Endothelial cell (in vitro differentiated cells): Measurements from ENCODE around the gene GRM1. TPM values are rescaled to one million over a fixed set of nuclear protein-coding genes. Genes with fewer than 3 reads are reported as not detected.

Experiments used
- DNase-seq: peaks from one replicate; pipeline ENCODE4 v3.0.0; 2021; ENCODE audit warnings: low spot score
- H3K27ac Mint-ChIP-seq: one replicate; pipeline ENCODE4 v1.8.0; 2021; ENCODE audit warnings: mixed read lengths, inconsistent platforms; ENCODE audit not compliant: unreplicated experiment
- H3K27me3 Mint-ChIP-seq: one replicate; pipeline ENCODE4 v1.8.0; 2021; ENCODE audit warnings: mild to moderate bottlenecking, moderate library complexity, mixed read lengths, inconsistent platforms; ENCODE audit not compliant: unreplicated experiment
- H3K36me3 Mint-ChIP-seq: one replicate; pipeline ENCODE4 v1.8.0; 2021; ENCODE audit warnings: mild to moderate bottlenecking, low read depth, mixed read lengths, inconsistent platforms; ENCODE audit not compliant: unreplicated experiment
- H3K4me1 Mint-ChIP-seq: one replicate; pipeline ENCODE4 v1.8.0; 2021; ENCODE audit warnings: mild to moderate bottlenecking, mixed read lengths, inconsistent platforms; ENCODE audit not compliant: unreplicated experiment
- H3K4me3 Mint-ChIP-seq: one replicate; pipeline ENCODE4 v1.8.0; 2021; ENCODE audit warnings: mild to moderate bottlenecking, mixed read lengths, inconsistent platforms; ENCODE audit not compliant: unreplicated experiment
- H3K9me3 Mint-ChIP-seq: one replicate; pipeline ENCODE4 v1.8.0; 2021; ENCODE audit warnings: mixed read lengths, inconsistent platforms; ENCODE audit not compliant: unreplicated experiment
- CTCF ChIP-seq: fragments of 200-600 bp; sonication (generic); IDR thresholded peaks from one replicate; pipeline ENCODE4 v1.5.0; 2021; ENCODE audit warnings: antibody characterized with exemption; ENCODE audit not compliant: unreplicated experiment
- total RNA-seq: library from RNA; stranded (reverse); fragmentation: NEBNext Ultra II Directional; extraction: Animal tissue kit (Norgen Biotek cat#: 25700); gene quantifications from one replicate; pipeline ENCODE4 v1.2.1, GENCODE V29; 2021; ENCODE audit not compliant: unreplicated experiment

The GRM1 gene
- total RNA-seq, 1 donor from 2014 or later = 0.23 TPM

- Mint-ChIP-seq H3K4me1 (no peaks in the 10 kb centered on the region), H3K27ac (no peak overlapping the region), H3K4me3 (no peak overlapping the region), H3K9me3 (no peaks in the 10 kb centered on the region), H3K27me3 (no peaks in the 10 kb centered on the region), H3K36me3 (no peaks in the 10 kb centered on the region)
- no peak for DNase-seq
- no peak for TF ChIP-seq CTCF
Measured at GRCh38 chr6:146210406-146211083, 181.7 kb downstream of the GRM1 start.

GRCh38 chr6:146211646-146212045 lies 182.8 kb downstream of the GRM1 start:
- no peaks in the 10 kb centered on the region for H3K27me3 Mint-ChIP-seq
- no peak overlapping the region for H3K4me3 Mint-ChIP-seq
- H3K36me3 Mint-ChIP-seq = no peaks in the 10 kb centered on the region
- H3K27ac Mint-ChIP-seq = no peak overlapping the region
- DNase-seq = no peak
- TF ChIP-seq CTCF = no peak
- H3K4me1 Mint-ChIP-seq = no peaks in the 10 kb centered on the region
- no peaks in the 10 kb centered on the region for H3K9me3 Mint-ChIP-seq

- H3K27me3 Mint-ChIP-seq = no peaks in the 10 kb centered on the region
- no peaks in the 10 kb centered on the region for H3K4me1 Mint-ChIP-seq
- no peak for TF ChIP-seq CTCF
- no peaks in the 10 kb centered on the region for H3K9me3 Mint-ChIP-seq
- H3K27ac Mint-ChIP-seq = no peak overlapping the region
- H3K4me3 Mint-ChIP-seq = no peak overlapping the region
- no peak for DNase-seq
- no peaks in the 10 kb centered on the region for H3K36me3 Mint-ChIP-seq
Measured at GRCh38 chr6:146212781-146213180, 183.9 kb downstream of the GRM1 start.

DNA sequence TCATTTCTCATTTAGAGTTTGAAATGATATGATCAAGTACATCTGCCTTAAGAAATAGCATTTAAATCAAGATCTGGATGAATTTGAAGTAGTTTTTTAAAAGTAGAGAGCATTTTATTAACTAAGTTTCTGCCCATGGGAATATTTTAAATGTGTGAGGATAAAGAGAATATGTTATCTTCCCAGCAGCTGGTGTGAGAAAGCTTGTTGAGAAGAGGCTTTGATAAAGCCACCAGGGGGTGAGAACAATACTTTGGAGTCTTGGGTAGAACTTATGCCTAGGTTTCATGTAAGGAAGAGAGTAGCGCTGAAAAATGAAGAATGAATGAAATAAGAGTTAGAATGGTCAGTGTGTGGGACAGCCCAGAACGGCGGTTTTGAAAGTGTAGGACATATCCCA lies 190.2 kb downstream of the GRM1 start:
- Mint-ChIP-seq H3K27ac (no peak overlapping the region), H3K27me3 (no peaks in the 10 kb centered on the region), H3K4me3 (no peak overlapping the region), H3K4me1 (no peaks in the 10 kb centered on the region), H3K36me3 (no peaks in the 10 kb centered on the region), H3K9me3 (no peaks in the 10 kb centered on the region)
- no peak for TF ChIP-seq CTCF
- DNase-seq = no peak

DNA sequence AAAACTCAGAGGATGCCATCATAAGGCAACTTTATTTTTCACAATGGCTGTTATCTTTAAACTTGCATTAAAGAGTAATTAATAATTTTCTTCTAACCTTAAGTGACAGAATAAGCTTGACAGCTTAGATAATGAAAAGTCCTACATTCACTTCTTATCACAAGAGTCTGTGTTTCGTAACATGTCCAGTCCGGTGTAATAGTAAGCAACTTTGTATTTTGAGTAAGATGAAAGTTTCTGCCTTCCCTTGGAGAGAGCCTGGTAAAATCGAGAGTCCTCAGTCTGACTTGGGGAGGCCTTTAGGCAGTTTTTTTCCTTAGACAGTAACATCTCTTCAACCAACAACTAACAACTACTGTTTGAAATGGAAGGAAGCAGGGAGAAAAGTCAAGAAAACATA lies 195.6 kb downstream of the GRM1 start:
- Mint-ChIP-seq H3K27me3 (no peaks in the 10 kb centered on the region), H3K9me3 (no peaks in the 10 kb centered on the region), H3K27ac (no peak overlapping the region), H3K4me3 (no peak overlapping the region), H3K4me1 (no peaks in the 10 kb centered on the region), H3K36me3 (no peaks in the 10 kb centered on the region)
- no peak for TF ChIP-seq CTCF
- no peak for DNase-seq
